Gastroesophageal sphincter (tissue), 3 donors: Measurements from ENCODE around the gene EIF4E2.

Source experiments
- CTCF ChIP-seq, 4 experiments: fragments of 200-600 bp in 2 of 4; fragments of 450-650 bp in 2 of 4; sonication (generic) in 1 of 4; IDR thresholded peaks; one replicate each; pipeline ENCODE4 v1.5.1; 2017 to 2019; ENCODE audit warnings: antibody characterized with exemption in 4 of 4, mild to moderate bottlenecking in 2 of 4, moderate library complexity in 2 of 4
- EP300 ChIP-seq: sonication (generic); formaldehyde crosslinking; IDR thresholded peaks from one replicate; pipeline ENCODE4 v1.6.1; 2017; ENCODE audit warnings: antibody characterized with exemption, mild to moderate bottlenecking
- POLR2A ChIP-seq, 2 donors: fragments of 450-650 bp; IDR thresholded peaks; one replicate each; pipeline ENCODE4 v1.6.1; 2017; ENCODE audit warnings: antibody characterized with exemption in 2 of 2, mild to moderate bottlenecking in 2 of 2, moderate library complexity in 1 of 2
- POLR2AphosphoS5 ChIP-seq: sonication (generic); formaldehyde crosslinking; IDR thresholded peaks from one replicate; pipeline ENCODE4 v1.6.1; 2017; ENCODE audit warnings: antibody characterized with exemption

DNA sequence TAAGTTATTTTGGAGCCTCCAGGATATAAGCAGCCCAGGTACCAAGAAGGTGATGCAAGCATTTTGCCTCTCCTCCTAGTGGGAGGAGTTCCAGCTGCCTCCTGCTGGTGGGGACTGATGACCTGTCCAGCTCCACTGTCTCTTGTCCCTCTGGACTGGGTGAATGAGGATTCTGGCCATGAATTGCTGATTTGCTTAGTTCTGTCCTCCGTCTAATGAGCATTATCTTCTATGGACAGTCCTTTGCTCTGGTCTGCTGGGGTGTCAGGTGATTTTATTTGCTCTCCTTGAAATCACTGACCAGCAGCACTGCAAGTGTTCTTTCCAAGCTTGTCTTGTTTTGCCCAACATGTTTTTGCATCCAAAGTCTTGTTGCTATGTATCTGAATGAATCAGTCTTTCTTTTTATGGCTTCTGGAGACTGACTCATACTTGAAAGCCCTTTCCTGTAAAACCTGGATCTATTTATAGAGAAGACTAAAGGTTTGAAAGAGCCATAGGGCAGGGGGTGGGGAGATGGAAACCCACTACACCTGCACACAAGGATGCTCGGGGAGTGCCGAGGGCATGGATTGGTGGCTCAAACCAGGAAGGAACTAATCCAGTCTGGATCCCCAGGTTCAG, 42.4 kb downstream of the EIF4E2 start:
- TF ChIP-seq POLR2A (IDR thresholded peaks at IDR 0.05) (no peak), CTCF (IDR thresholded peaks at IDR 0.05) (no peak), POLR2AphosphoS5 (peak; percentile 47), EP300 (no peak)
